Uterus (tissue), 2 donors: ENCODE measurements around the gene PLA2G3.

Experiments
- POLR2A ChIP-seq, 2 donors: fragments of 450-650 bp; IDR thresholded peaks; one replicate each; pipeline ENCODE4 v1.6.1; 2016; ENCODE audit warnings: antibody characterized with exemption in 2 of 2, mild to moderate bottlenecking in 1 of 2, moderate library complexity in 1 of 2
- TF ChIP-seq, protein P1 (sequence below), 4 experiments: fragments of 200-600 bp in 2 of 4; fragments of 450-650 bp in 2 of 4; sonication (generic) in 2 of 4; IDR thresholded peaks; one replicate each; pipeline ENCODE4 v1.5.1; 2016 to 2019; ENCODE audit warnings: antibody characterized with exemption in 4 of 4, mild to moderate bottlenecking in 2 of 4, moderate library complexity in 1 of 4

DNA sequence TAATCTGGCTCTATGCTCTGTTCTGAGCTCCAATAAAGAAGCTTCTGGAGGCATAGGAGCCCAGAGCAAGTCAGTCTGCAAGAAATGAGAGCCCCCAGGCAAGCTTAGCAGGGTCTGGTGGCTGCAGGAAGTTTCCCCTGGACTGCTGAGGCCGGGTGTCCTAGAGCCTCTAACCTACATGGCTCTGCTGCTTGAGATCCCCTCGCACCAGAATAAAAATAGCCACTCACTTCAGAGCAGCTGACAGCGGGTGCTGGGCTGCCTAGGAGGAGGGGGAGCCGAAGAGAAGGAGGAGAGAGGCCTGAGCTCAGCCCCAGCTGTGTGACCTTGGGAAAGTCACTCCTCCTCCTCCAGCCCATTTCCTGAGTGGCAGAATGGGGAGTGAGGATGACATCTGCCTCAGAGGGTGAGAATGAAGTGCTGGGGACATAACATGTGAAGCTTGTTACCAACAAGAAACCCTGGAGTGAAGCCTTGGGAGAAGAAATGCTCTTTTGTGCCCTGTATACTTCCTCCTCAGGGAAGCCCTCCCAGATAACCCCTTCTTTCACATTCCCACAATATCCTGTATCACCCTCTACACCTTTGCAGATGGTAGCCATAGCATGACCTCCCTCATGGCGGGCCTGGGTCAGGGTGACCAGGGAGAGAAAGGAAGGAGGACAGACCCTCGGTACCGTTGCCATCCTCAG is 21.1 kb downstream of the PLA2G3 start:
- TF ChIP-seq POLR2A (IDR thresholded peaks at IDR 0.05), result no peak
- TF ChIP-seq, protein P1, sequence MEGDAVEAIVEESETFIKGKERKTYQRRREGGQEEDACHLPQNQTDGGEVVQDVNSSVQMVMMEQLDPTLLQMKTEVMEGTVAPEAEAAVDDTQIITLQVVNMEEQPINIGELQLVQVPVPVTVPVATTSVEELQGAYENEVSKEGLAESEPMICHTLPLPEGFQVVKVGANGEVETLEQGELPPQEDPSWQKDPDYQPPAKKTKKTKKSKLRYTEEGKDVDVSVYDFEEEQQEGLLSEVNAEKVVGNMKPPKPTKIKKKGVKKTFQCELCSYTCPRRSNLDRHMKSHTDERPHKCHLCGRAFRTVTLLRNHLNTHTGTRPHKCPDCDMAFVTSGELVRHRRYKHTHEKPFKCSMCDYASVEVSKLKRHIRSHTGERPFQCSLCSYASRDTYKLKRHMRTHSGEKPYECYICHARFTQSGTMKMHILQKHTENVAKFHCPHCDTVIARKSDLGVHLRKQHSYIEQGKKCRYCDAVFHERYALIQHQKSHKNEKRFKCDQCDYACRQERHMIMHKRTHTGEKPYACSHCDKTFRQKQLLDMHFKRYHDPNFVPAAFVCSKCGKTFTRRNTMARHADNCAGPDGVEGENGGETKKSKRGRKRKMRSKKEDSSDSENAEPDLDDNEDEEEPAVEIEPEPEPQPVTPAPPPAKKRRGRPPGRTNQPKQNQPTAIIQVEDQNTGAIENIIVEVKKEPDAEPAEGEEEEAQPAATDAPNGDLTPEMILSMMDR (IDR thresholded peaks at IDR 0.05), result no peak
